GM06990 (cell line): ENCODE results near the gene LRRC32.

ENCODE experiments used
- DNase-seq: peaks from one replicate; pipeline ENCODE4 v3.0.0-alpha.2; 2011; ENCODE audit not compliant: insufficient read length; ENCODE audit errors: extremely low read depth
- H3K27me3 ChIP-seq: replicated peaks from 2 replicates; pipeline ENCODE4 v1.6.0; 2011; ENCODE audit warnings: low read length; ENCODE audit not compliant: control insufficient read depth, insufficient read depth
- H3K36me3 ChIP-seq: 2 replicates; pipeline ENCODE4 v1.5.1; 2011; ENCODE audit warnings: low read length; ENCODE audit not compliant: control insufficient read depth, insufficient read depth
- H3K4me3 ChIP-seq: replicated peaks from 2 replicates; pipeline ENCODE4 v1.5.1; 2011; ENCODE audit warnings: low read depth, mild to moderate bottlenecking, control low read depth, low read length
- TF ChIP-seq, protein P1 (sequence below): IDR thresholded peaks from 2 replicates; pipeline ENCODE4 v1.5.1; 2011; ENCODE audit warnings: low read length, control low read depth, mild to moderate bottlenecking, inconsistent platforms; ENCODE audit not compliant: insufficient read depth, poor library complexity, severe bottlenecking

The LRRC32 gene

DNA sequence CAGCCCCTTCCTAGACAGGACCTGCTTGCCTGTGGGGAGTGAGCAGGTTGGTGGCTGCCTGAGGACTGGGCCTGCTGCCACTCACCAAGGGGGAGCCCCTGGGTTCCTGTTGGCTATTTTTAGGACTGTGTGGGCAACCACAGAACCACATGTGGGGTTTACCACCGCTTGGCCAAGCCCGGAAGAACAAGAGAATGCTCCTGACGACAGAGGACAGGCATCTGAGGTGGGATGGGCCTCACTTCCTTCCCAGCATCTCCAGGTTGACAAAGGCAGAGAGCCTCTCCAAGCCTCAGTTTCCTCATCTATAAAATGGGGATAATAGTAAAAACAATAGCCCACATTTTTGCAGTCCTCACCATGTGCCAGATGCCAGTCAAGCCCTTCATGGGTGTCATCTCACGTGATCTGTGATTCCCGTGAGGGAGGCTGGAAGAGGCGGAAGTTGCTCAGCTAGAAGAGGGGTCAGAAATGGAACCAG lies 43.6 kb downstream of the LRRC32 start:
- DNase-seq, result peak; percentile 82
- TF ChIP-seq, protein P1, sequence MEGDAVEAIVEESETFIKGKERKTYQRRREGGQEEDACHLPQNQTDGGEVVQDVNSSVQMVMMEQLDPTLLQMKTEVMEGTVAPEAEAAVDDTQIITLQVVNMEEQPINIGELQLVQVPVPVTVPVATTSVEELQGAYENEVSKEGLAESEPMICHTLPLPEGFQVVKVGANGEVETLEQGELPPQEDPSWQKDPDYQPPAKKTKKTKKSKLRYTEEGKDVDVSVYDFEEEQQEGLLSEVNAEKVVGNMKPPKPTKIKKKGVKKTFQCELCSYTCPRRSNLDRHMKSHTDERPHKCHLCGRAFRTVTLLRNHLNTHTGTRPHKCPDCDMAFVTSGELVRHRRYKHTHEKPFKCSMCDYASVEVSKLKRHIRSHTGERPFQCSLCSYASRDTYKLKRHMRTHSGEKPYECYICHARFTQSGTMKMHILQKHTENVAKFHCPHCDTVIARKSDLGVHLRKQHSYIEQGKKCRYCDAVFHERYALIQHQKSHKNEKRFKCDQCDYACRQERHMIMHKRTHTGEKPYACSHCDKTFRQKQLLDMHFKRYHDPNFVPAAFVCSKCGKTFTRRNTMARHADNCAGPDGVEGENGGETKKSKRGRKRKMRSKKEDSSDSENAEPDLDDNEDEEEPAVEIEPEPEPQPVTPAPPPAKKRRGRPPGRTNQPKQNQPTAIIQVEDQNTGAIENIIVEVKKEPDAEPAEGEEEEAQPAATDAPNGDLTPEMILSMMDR, result no peak
- H3K4me3 ChIP-seq, result no peak overlapping the region
- H3K27me3 ChIP-seq, result peaks cover 1% of the 10 kb centered on the region; the same call in 1 of the 2 replicates
- no peaks in the 10 kb centered on the region for H3K36me3 ChIP-seq

DNA sequence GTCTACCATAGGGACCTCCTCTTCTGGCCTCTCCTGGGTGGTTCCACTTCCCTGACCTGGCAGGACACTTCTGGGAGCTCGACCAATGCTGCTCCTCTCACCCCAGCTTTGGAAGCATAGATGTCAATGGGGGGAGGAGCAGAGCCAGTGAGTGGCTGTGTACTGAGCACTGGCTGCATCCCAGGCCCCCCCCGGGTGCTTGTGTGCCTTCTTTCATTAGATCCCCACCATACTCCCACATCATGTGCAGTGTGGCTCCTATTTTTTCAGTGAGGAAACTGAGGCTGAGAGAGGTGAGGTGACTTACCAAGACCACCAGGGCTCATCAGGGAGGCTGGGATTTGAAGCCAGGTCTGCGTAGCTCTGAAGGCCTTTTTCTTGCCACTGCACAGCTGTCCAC lies 44.3 kb downstream of the LRRC32 start:
- TF ChIP-seq, protein P1, result no peak
- Histone ChIP-seq H3K36me3 (no peaks in the 10 kb centered on the region), H3K27me3 (peaks cover 3% of the 10 kb centered on the region), H3K4me3 (no peak overlapping the region)
- no peak for DNase-seq

DNA sequence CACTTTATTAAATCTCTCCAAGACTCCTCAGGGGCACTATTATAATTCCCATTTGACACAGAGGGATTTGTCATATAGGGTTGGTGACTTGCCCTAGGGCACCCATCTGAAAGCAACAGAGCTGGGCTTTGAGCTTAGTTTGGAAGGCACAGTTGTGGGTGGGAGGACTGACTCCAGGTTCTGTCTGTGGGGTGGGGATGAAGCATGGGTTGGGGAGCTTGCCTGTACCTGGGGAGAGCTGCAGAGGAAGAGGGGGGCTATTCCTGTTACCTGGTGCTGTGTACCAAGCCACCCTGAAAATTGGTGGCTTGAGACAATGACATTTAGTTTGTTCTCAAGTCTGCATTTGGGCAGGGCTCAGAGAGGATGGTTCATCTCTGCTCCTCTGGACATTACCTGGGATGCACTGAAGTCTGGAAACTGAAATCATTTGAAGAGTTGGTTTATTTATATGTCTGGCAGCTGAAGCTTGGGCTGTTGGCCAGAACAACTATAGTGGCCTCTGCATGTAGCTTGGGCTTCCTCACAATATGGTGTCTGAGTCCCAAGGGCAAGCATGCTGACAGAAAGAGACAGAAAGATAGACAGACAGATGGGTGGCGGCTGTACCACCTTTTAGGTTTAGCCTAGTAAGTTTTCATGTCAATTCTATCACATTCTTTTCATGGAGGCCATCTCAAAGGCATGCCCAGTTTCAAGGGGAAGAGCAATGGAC lies 44.9 kb downstream of the LRRC32 start:
- Histone ChIP-seq H3K36me3 (no peaks in the 10 kb centered on the region), H3K27me3 (peaks cover 3% of the 10 kb centered on the region), H3K4me3 (no peak overlapping the region)
- TF ChIP-seq, protein P1, result no peak
- no peak for DNase-seq

DNA sequence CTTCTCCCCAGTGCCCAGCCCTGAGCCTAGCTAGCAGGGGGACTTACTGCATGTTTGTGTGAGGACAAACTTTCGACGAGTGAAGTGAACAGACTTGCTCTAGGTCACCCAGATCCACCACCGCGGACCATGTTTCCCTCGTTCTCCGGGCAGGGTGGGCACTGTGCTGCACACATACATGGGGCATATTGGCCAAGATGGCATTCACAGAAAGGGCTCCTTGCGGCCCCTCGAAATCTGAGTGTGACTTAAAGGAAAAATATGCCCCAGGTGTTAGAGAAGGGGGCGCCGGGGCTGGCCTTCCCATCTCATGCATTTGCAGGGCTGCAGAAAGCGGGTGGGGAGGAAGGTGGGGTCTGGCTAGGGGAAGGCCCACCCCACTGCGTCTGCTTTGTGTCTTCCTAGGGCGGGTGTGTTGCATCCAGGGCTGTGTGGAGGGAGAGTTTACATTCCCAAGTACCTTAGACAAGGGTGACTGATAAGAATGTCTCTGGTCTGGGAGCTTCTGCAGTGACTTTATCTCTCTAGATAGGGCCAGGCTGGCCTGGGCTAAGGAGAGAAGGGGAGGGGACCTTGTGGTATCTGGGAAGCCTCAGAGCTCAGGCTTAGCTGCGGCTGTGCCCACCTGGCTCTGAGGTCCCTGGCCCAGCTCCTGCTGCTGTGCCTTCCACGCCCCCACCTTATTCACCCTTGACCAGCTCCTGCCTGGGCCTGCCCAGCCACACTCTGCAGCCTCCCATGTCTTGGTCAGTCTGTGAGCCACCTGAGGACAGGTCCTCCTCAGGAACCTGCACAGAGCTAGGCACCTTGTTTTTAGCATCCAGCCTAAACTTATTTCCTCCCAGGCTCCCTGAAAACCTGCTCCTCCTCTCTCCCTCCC lies 45.8 kb downstream of the LRRC32 start:
- no peak for DNase-seq
- TF ChIP-seq, protein P1, result no peak
- H3K4me3 ChIP-seq, result no peak overlapping the region
- peaks cover 3% of the 10 kb centered on the region for H3K27me3 ChIP-seq
- H3K36me3 ChIP-seq, result no peaks in the 10 kb centered on the region

DNA sequence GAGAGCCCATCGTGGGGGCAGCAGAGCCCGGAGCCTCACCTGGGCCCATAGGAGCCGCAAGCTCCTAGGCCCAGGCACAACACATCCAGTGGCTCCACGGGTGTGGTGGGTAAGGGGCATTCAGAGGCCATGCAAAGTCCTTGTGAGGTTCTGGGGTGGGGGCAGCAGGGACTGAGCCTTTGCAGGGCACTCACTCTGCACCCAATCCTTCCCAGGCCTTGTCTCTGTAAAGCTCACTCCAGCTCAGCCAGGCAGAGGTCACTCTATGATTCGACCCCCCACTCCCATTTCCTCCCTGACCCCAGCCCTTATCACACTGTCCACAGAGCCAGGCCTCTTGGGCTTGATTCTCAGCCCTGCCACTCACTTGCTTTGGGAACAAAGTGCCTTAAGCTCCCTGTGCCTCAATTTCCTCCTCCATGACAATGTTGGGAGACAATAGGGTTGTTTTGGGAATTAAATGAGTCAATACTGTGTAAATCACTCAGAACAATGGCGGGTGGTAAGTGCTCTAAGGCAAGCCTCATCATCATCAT lies 46.6 kb downstream of the LRRC32 start:
- Histone ChIP-seq H3K27me3 (peaks cover 3% of the 10 kb centered on the region), H3K4me3 (no peak overlapping the region), H3K36me3 (no peaks in the 10 kb centered on the region)
- TF ChIP-seq, protein P1, result no peak
- DNase-seq, result no peak
